Epithelial cell of proximal tubule (primary cell): ENCODE results near the gene AQP2. TPM values are rescaled to one million over a fixed set of nuclear protein-coding genes. Genes with fewer than 3 reads are reported as not detected.

ENCODE experiments used
- DNase-seq: peaks from one replicate; pipeline ENCODE4 v3.0.0-alpha.2; 2011; ENCODE audit warnings: low read depth
- H3K4me3 ChIP-seq: 2 replicates; pipeline ENCODE4 v1.5.1; 2011; ENCODE audit warnings: low read depth, mild to moderate bottlenecking, low read length
- total RNA-seq: library from RNA; depleted of rRNA; stranded (reverse); fragments of >200 nt; gene quantifications from 2 replicates; pipeline ENCODE4 v1.2.3, GENCODE V29; 2015
- TF ChIP-seq, protein P1 (sequence below): conservative IDR thresholded peaks from 2 replicates; pipeline ENCODE4 v1.5.1; 2012; ENCODE audit warnings: low read depth, mild to moderate bottlenecking, low read length

The AQP2 gene
- total RNA-seq, 1 donor from 2014 or later = not detected

DNA sequence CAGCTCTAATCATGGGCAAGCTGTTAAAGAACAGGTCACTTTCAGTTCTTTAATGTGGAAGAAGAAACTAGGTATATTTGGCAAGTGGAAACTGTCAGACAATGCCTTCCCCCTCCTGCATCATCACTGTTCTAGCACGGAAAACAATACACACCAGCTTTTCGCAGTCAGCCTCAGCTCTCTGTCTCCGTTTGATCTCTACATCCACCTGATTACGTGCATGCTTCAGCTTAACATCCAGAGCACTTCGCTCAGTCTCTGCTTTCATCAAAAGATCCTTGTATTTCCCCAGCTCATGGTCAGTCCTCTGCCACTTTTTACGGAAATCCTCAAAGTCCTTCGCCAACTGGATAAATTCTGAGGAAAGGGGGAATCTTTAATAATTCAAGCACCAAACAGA lies 55.7 kb downstream of the AQP2 start:
- DNase-seq = no peak
- H3K4me3 ChIP-seq = no peak overlapping the region
- TF ChIP-seq, protein P1, sequence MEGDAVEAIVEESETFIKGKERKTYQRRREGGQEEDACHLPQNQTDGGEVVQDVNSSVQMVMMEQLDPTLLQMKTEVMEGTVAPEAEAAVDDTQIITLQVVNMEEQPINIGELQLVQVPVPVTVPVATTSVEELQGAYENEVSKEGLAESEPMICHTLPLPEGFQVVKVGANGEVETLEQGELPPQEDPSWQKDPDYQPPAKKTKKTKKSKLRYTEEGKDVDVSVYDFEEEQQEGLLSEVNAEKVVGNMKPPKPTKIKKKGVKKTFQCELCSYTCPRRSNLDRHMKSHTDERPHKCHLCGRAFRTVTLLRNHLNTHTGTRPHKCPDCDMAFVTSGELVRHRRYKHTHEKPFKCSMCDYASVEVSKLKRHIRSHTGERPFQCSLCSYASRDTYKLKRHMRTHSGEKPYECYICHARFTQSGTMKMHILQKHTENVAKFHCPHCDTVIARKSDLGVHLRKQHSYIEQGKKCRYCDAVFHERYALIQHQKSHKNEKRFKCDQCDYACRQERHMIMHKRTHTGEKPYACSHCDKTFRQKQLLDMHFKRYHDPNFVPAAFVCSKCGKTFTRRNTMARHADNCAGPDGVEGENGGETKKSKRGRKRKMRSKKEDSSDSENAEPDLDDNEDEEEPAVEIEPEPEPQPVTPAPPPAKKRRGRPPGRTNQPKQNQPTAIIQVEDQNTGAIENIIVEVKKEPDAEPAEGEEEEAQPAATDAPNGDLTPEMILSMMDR = no peak

DNA sequence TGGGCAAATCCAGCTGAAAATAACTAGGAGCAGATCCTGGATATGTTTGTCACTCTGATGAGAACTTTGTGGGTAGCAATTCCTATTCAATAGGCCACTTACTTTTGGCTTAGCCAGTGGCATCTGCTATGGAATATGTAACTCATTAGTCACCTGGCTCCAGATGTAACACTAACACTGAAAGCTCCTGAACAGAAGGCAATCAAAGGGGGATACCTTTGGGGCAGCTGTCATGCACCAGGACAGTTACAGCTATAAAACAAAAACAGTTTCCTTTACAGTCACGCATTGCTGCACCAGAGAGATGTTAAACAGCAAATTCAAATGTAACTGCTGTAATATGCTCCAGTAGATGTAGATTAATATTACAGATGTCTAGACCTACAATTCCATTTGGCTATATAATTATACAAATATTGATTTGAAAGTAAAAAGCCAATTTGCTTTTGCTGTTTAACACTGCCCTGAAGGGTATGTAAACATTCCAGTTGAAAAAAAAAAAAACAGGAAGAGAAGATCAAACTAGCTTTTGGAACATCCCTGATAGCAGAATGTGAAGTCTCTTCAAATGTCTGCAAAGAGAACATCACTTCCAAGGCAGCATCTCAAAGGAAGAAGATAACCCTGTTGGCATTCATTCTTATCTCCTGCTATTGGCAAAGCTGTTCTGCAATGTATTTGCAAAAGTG lies 56.4 kb downstream of the AQP2 start:
- TF ChIP-seq, protein P1 = no peak
- no peak for DNase-seq
- H3K4me3 ChIP-seq = no peak overlapping the region

Other genes starting within 250 kb of the AQP2 start
- 21.3 and 21.7 TPM in 2 replicates for gene FMNL3, start 243.3 kb upstream of the AQP2 start, total RNA-seq
- gene TMBIM6, start 209.2 kb upstream of the AQP2 start, total RNA-seq = 429 and 436 TPM in 2 replicates
- gene NCKAP5L, start 122.3 kb upstream of the AQP2 start, total RNA-seq = 8.4 and 14.6 TPM in 2 replicates
- gene BCDIN3D, start 107.6 kb upstream of the AQP2 start, total RNA-seq = 1.7 and 7.1 TPM in 2 replicates
- gene FAIM2, start 46.8 kb upstream of the AQP2 start, total RNA-seq = not detected in 2 replicates
- 0.07 TPM in 1 of 2 replicates, not detected in the other for gene AQP5, start 11.1 kb downstream of the AQP2 start, total RNA-seq
- not detected in 2 replicates for gene AQP6, start 22.2 kb downstream of the AQP2 start, total RNA-seq
- gene RACGAP1, start 74.8 kb downstream of the AQP2 start, total RNA-seq = 86.5 and 98.2 TPM in 2 replicates
- 1.4 and 4.0 TPM in 2 replicates for gene ASIC1, start 106.9 kb downstream of the AQP2 start, total RNA-seq
- 77.3 and 111 TPM in 2 replicates for gene SMARCD1, start 134.6 kb downstream of the AQP2 start, total RNA-seq
- gene GPD1, start 153.3 kb downstream of the AQP2 start, total RNA-seq = 0.07 TPM in 1 of 2 replicates, not detected in the other
- gene COX14, start 161.5 kb downstream of the AQP2 start, total RNA-seq = 52.2 and 73.1 TPM in 2 replicates
- 31.1 and 36.9 TPM in 2 replicates for gene CERS5, start 216.6 kb downstream of the AQP2 start, total RNA-seq